NCI-H345 treated with DMSO at 0.1 percent for 48 hours (cell line): Measurements from ENCODE around the gene WDFY4.

Experiments used
- DNase-seq: peaks from one replicate; lab custom pipeline; 2025; ENCODE audit not compliant: unreplicated experiment; lab: John Stamatoyannopoulos, UW

WDFY4 gene

GRCh38 chr10:48768144-48768766 is 83.6 kb downstream of the WDFY4 start:
- no peak for DNase-seq

- DNase-seq: no peak
Measured at GRCh38 chr10:48768926-48769325, 84.3 kb downstream of the WDFY4 start.

GRCh38 chr10:48769706-48770435 is 85.2 kb downstream of the WDFY4 start:
- no peak for DNase-seq

- no peak for DNase-seq
Measured at GRCh38 chr10:48770561-48771089, 86.0 kb downstream of the WDFY4 start.

GRCh38 chr10:48771234-48771633 is 86.6 kb downstream of the WDFY4 start:
- no peak for DNase-seq

GRCh38 chr10:48772059-48772458 is 87.4 kb downstream of the WDFY4 start:
- DNase-seq: no peak

GRCh38 chr10:48773580-48773979 is 88.9 kb downstream of the WDFY4 start:
- no peak for DNase-seq

- no peak for DNase-seq
Measured at GRCh38 chr10:48774416-48775205, 89.9 kb downstream of the WDFY4 start.

- DNase-seq: no peak
Measured at GRCh38 chr10:48775206-48775517, 90.5 kb downstream of the WDFY4 start.

GRCh38 chr10:48776005-48776522 is 91.4 kb downstream of the WDFY4 start:
- DNase-seq: no peak

- DNase-seq: no peak
Measured at GRCh38 chr10:48776528-48776927, 91.9 kb downstream of the WDFY4 start.

- no peak for DNase-seq
Measured at GRCh38 chr10:48777110-48777509, 92.4 kb downstream of the WDFY4 start.

GRCh38 chr10:48778193-48778857 is 93.7 kb downstream of the WDFY4 start:
- DNase-seq: no peak

- no peak for DNase-seq
Measured at GRCh38 chr10:48779077-48779476, 94.4 kb downstream of the WDFY4 start.

GRCh38 chr10:48779546-48780152 is 95.0 kb downstream of the WDFY4 start:
- no peak for DNase-seq

- no peak for DNase-seq
Measured at GRCh38 chr10:48780341-48780740, 95.7 kb downstream of the WDFY4 start.

GRCh38 chr10:48782386-48782785 is 97.7 kb downstream of the WDFY4 start:
- DNase-seq: no peak

GRCh38 chr10:48784031-48784430 is 99.4 kb downstream of the WDFY4 start:
- no peak for DNase-seq

GRCh38 chr10:48785796-48786195 is 101.1 kb downstream of the WDFY4 start:
- no peak for DNase-seq

GRCh38 chr10:48786606-48787282 is 102.1 kb downstream of the WDFY4 start:
- DNase-seq: no peak
